Measurements from ENCODE around the gene FOXP1.

The FOXP1 gene

GRCh38 chr3:71109241-71109976, 474.1 kb downstream of the FOXP1 start:
- no peak for DNase-seq

- no peak for DNase-seq
These were observed 475.6 kb downstream of the FOXP1 start for GRCh38 chr3:71107926-71108325.

GRCh38 chr3:71104976-71105375, 478.6 kb downstream of the FOXP1 start:
- DNase-seq: no peak

- no peak for DNase-seq
These were observed 479.0 kb downstream of the FOXP1 start for GRCh38 chr3:71104556-71104955.

GRCh38 chr3:71104121-71104541, 479.4 kb downstream of the FOXP1 start:
- no peak for DNase-seq

GRCh38 chr3:71103430-71103921, 480.1 kb downstream of the FOXP1 start:
- no peak for DNase-seq

GRCh38 chr3:71102111-71102983, 481.2 kb downstream of the FOXP1 start:
- DNase-seq: no peak

GRCh38 chr3:71101626-71102025, 481.9 kb downstream of the FOXP1 start:
- DNase-seq: no peak

GRCh38 chr3:71101014-71101413, 482.5 kb downstream of the FOXP1 start:
- DNase-seq: no peak

- no peak for DNase-seq
These were observed 483.4 kb downstream of the FOXP1 start for GRCh38 chr3:71099997-71100719.

GRCh38 chr3:71097557-71097956, 486.0 kb downstream of the FOXP1 start:
- DNase-seq: no peak

- DNase-seq: no peak
These were observed 487.8 kb downstream of the FOXP1 start for GRCh38 chr3:71095511-71096291.

- no peak for DNase-seq
These were observed 488.8 kb downstream of the FOXP1 start for GRCh38 chr3:71094658-71095209.

- no peak for DNase-seq
These were observed 490.9 kb downstream of the FOXP1 start for GRCh38 chr3:71092665-71093064.

- DNase-seq: no peak
These were observed 493.3 kb downstream of the FOXP1 start for GRCh38 chr3:71090207-71090606.

GRCh38 chr3:71089271-71089847, 494.2 kb downstream of the FOXP1 start:
- no peak for DNase-seq

GRCh38 chr3:71088742-71089141, 494.8 kb downstream of the FOXP1 start:
- DNase-seq: no peak

- DNase-seq: peak; percentile 36
These were observed 495.4 kb downstream of the FOXP1 start for GRCh38 chr3:71088019-71088708.

- DNase-seq: no peak
These were observed 496.1 kb downstream of the FOXP1 start for GRCh38 chr3:71087143-71088018.

- DNase-seq: no peak
These were observed 496.8 kb downstream of the FOXP1 start for GRCh38 chr3:71086777-71087142.
